Measurements from ENCODE around the gene FGF4. TPM values are rescaled to one million over a fixed set of nuclear protein-coding genes. Genes with fewer than 3 reads are reported as not detected.

FGF4 gene
- total RNA-seq, 1 experiment from 2014 or later = 5.9 TPM

GRCh38 chr11:69734367-69734766 is 40.8 kb downstream of the FGF4 start:
- CTCF ChIA-PET = no interaction called here
- Mint-ChIP-seq H3K9me3 (peaks cover 31% of the 10 kb centered on the region), H3K36me3 (peaks cover 10% of the 10 kb centered on the region), H3K4me3 (no peak overlapping the region), H3K27ac (no peak overlapping the region), H3K4me1 (peaks cover 10% of the 10 kb centered on the region), H3K27me3 (ENCODE audit: low read depth) (peaks cover 18% of the 10 kb centered on the region)
- no peak for TF ChIP-seq ETV6 (CRISPR knock-in tag; IDR thresholded peaks at IDR 0.05)
- no peak for TF ChIP-seq ZNF532 (CRISPR knock-in tag; IDR thresholded peaks at IDR 0.05; ENCODE audit: borderline replicate concordance)
- no peak for TF ChIP-seq CBFB (CRISPR knock-in tag; IDR thresholded peaks at IDR 0.05; ENCODE audit: low read depth)
- TF ChIP-seq ZNF138 (CRISPR knock-in tag; conservative IDR thresholded peaks at IDR 0.05) = no peak
- TF ChIP-seq SMAD3 (CRISPR knock-in tag; IDR thresholded peaks at IDR 0.05; ENCODE audit: borderline replicate concordance) = no peak
- TF ChIP-seq MAX (CRISPR knock-in tag; IDR thresholded peaks at IDR 0.05) = no peak
- no peak for TF ChIP-seq ATF3 (CRISPR knock-in tag; conservative IDR thresholded peaks at IDR 0.05)
- TF ChIP-seq CREM (CRISPR knock-in tag; IDR thresholded peaks at IDR 0.05) = no peak
- no peak for TF ChIP-seq IRF2 (CRISPR knock-in tag; IDR thresholded peaks at IDR 0.05; ENCODE audit: borderline replicate concordance, low read depth)
- no peak for TF ChIP-seq ZNF425 (CRISPR knock-in tag; conservative IDR thresholded peaks at IDR 0.05)
- no peak for TF ChIP-seq ZSCAN18 (CRISPR knock-in tag; IDR thresholded peaks at IDR 0.05)
- no peak for TF ChIP-seq NFE2L1 (CRISPR knock-in tag; IDR thresholded peaks at IDR 0.05)
- no peak for TF ChIP-seq KAT7 (CRISPR knock-in tag; IDR thresholded peaks at IDR 0.05; ENCODE audit: borderline replicate concordance)
- TF ChIP-seq CREB1 (CRISPR knock-in tag; IDR thresholded peaks at IDR 0.05) = no peak
- DNase-seq (ENCODE audit: low spot score) = no peak
- POLR2A ChIA-PET = no interaction called here
- no peak for ATAC-seq

- no peak overlapping the region for H3K4me3 Mint-ChIP-seq
- ChIA-PET POLR2A (no interaction called here), CTCF (interaction anchor here (0.7 kb wide), 1 partner anchor 23 kb away, joined by 4 read pairs; no protein-coding TSS in a partner anchor)
- H3K36me3 Mint-ChIP-seq = peaks cover 9% of the 10 kb centered on the region
- peaks cover 15% of the 10 kb centered on the region for H3K27me3 Mint-ChIP-seq (ENCODE audit: low read depth)
- no peak for ATAC-seq
- DNase-seq (ENCODE audit: low spot score) = no peak
- H3K4me1 Mint-ChIP-seq = peaks cover 10% of the 10 kb centered on the region
- H3K9me3 Mint-ChIP-seq = peaks cover 23% of the 10 kb centered on the region
- H3K27ac Mint-ChIP-seq = no peak overlapping the region
- TF ChIP-seq HMGA2 (CRISPR knock-in tag; IDR thresholded peaks at IDR 0.05) = no peak
- no peak for TF ChIP-seq ZNF263 (CRISPR knock-in tag; IDR thresholded peaks at IDR 0.05; ENCODE audit: low read depth)
- no peak for TF ChIP-seq GABPB1 (CRISPR knock-in tag; IDR thresholded peaks at IDR 0.05)
- no peak for TF ChIP-seq FOXP1 (CRISPR knock-in tag; IDR thresholded peaks at IDR 0.05; ENCODE audit: borderline replicate concordance)
- TF ChIP-seq GTF2I (CRISPR knock-in tag; conservative IDR thresholded peaks at IDR 0.05) = no peak
Measured at GRCh38 chr11:69732910-69733309, 42.2 kb downstream of the FGF4 start.
